AG20443 (cell line): Measurements from ENCODE around the gene HLF.

ENCODE experiments used
- DNase-seq: peaks from one replicate; pipeline ENCODE4 v3.0.0; 2012; ENCODE audit warnings: low spot score, mixed read lengths

The HLF gene

GRCh38 chr17:55354941-55355340 lies 90.2 kb downstream of the HLF start:
- DNase-seq, result no peak

- peak; percentile 76 for DNase-seq
Observed at GRCh38 chr17:55356434-55357328, 91.9 kb downstream of the HLF start.

- DNase-seq, result no peak
Observed at GRCh38 chr17:55360971-55361370, 96.2 kb downstream of the HLF start.

GRCh38 chr17:55363033-55363432 lies 98.3 kb downstream of the HLF start:
- DNase-seq, result no peak

GRCh38 chr17:55366020-55366481 lies 101.3 kb downstream of the HLF start:
- no peak for DNase-seq

- no peak for DNase-seq
Observed at GRCh38 chr17:55368706-55369105, 103.9 kb downstream of the HLF start.
